K562 (cell line): ENCODE measurements around the gene VPS13C. TPM values are rescaled to one million over a fixed set of nuclear protein-coding genes. Genes with fewer than 3 reads are reported as not detected.
A peak's percentile ranks its signal among the peaks of the same experiment; 100 is the strongest.

ENCODE experiments used
- ATAC-seq: fragments of 200-7000 bp; cut with Tn5 transposase; 3 replicates; pipeline ENCODE4 v1.9.1; 2020; ENCODE audit warnings: moderate library complexity
- BruUV-seq: library from RNA; stranded (reverse); fragments of 400-500 nt; replicated peaks from 2 replicates; lab custom pipeline; 2021; lab: Mats Ljungman, UMichigan
- CTCF ChIA-PET: fragments of 300-600 bp; formaldehyde crosslinking; extraction: SDS; loops from one replicate; lab custom pipeline; 2021; ENCODE audit warnings: low intra/inter-chr PET ratio; lab: Yijun Ruan, JAX
- POLR2A ChIA-PET: fragments of 300-600, 350-650 bp; sonication (Branson Sonifier 250); formaldehyde crosslinking; extraction: SDS; loops from one replicate; lab custom pipeline; 2021; ENCODE audit warnings: antibody characterized with exemption, inconsistent platforms; lab: Yijun Ruan, JAX
- DNase-seq, 4 experiments: peaks; one replicate each; pipeline versions ENCODE4 v3.0.0 to v3.0.0-alpha.2; 2011 to 2018; ENCODE audit warnings: low spot score in 3 of 4, mixed read lengths in 3 of 4; ENCODE audit errors: extremely low read depth in 1 of 4
- FAIRE-seq: peaks from 2 replicates; lab custom pipeline; 2011; peaks lifted over from hg19 to GRCh38; lab: Jason Lieb, UNC
- H2AFZ ChIP-seq: 2 replicates; pipeline ENCODE4 v1.6.0; 2011; ENCODE audit warnings: low read depth, low read length, control low read depth, inconsistent platforms
- H3K27ac ChIP-seq: fragments of 200-600 bp; 3 replicates; pipeline ENCODE4 v1.8.0; 2011; ENCODE audit warnings: low read depth, mild to moderate bottlenecking, control low read depth, inconsistent platforms, low read length, moderate library complexity, mixed read lengths; ENCODE audit errors: extremely low read depth
- H3K27me3 ChIP-seq, 2 experiments: fragments of 300-600 bp in 1 of 2; 2 replicates in 1 of 2; 3 replicates in 1 of 2; pipeline versions ENCODE4 v1.6.0 to v1.8.0; 2011; ENCODE audit warnings: inconsistent platforms in 2 of 2, low read length in 2 of 2, mild to moderate bottlenecking in 1 of 2, mixed read lengths in 1 of 2, moderate library complexity in 1 of 2; ENCODE audit not compliant: control insufficient read depth in 2 of 2, insufficient read depth in 2 of 2
- H3K36me3 ChIP-seq: fragments of 300-600 bp; 3 replicates; pipeline ENCODE4 v1.8.0; 2011; ENCODE audit warnings: mild to moderate bottlenecking, low read length, inconsistent platforms; ENCODE audit not compliant: control insufficient read depth, insufficient read depth
- H3K4me1 ChIP-seq, 2 experiments: fragments of 200-600 bp in 1 of 2; replicated peaks in 1 of 2; 2 replicates in 1 of 2; 3 replicates in 1 of 2; pipeline versions ENCODE4 v1.5.1 to v1.8.0; 2011; ENCODE audit warnings: inconsistent platforms in 2 of 2, low read length in 2 of 2, mild to moderate bottlenecking in 1 of 2, mixed read lengths in 1 of 2, moderate library complexity in 1 of 2; ENCODE audit not compliant: control insufficient read depth in 2 of 2, insufficient read depth in 2 of 2
- H3K4me2 ChIP-seq: 2 replicates; pipeline ENCODE4 v1.6.1; 2011; ENCODE audit warnings: low read length, control low read depth, inconsistent platforms, mixed read lengths; ENCODE audit not compliant: insufficient read depth
- H3K4me3 ChIP-seq: fragments of 200-600 bp; sonication (generic), shearing (Covaris generic); 2 replicates; pipeline ENCODE4 v1.5.1; 2016; ENCODE audit warnings: control low read depth, inconsistent platforms
- H3K79me2 ChIP-seq: fragments of 200-600 bp; 3 replicates; pipeline ENCODE4 v1.8.0; 2011; ENCODE audit warnings: low read length, inconsistent platforms; ENCODE audit not compliant: control insufficient read depth, insufficient read depth
- H3K9ac ChIP-seq, 2 experiments: 2 replicates each; pipeline versions ENCODE4 v1.6.0 to v1.6.1; 2011; ENCODE audit warnings: low read depth in 2 of 2, low read length in 2 of 2, control low read depth in 1 of 2, inconsistent platforms in 1 of 2, mild to moderate bottlenecking in 1 of 2, mixed read lengths in 1 of 2; ENCODE audit not compliant: insufficient read depth in 1 of 2
- H3K9me1 ChIP-seq: one replicate; pipeline ENCODE4 v1.6.0; 2011; ENCODE audit warnings: inconsistent platforms, mild to moderate bottlenecking, low read length, moderate library complexity; ENCODE audit not compliant: control insufficient read depth, insufficient read depth
- H3K9me3 ChIP-seq: replicated peaks from 2 replicates; pipeline ENCODE4 v1.5.1; 2011; ENCODE audit warnings: low read depth, low read length, inconsistent platforms; ENCODE audit not compliant: control insufficient read depth, insufficient read depth
- H4K20me1 ChIP-seq: replicated peaks from 2 replicates; pipeline ENCODE4 v1.6.1; 2011; ENCODE audit warnings: low read length, inconsistent platforms, mixed read lengths; ENCODE audit not compliant: control insufficient read depth, insufficient read depth
- ARID1B ChIP-seq: fragments of 450-650 bp; IDR thresholded peaks from 2 replicates; pipeline ENCODE4 v1.6.1; 2016; ENCODE audit warnings: antibody characterized with exemption, mild to moderate bottlenecking, inconsistent platforms
- C11orf30 ChIP-seq: fragments of 450-650 bp; IDR thresholded peaks from 2 replicates; pipeline ENCODE4 v1.6.1; 2016; ENCODE audit warnings: low read depth, mild to moderate bottlenecking
- CBFA2T3 ChIP-seq: fragments of 450-650 bp; IDR thresholded peaks from 2 replicates; pipeline ENCODE4 v1.6.1; 2017
- CBX3 ChIP-seq, 2 experiments: IDR thresholded peaks; 1 replicate in 1 of 2; 2 replicates in 1 of 2; pipeline ENCODE4 v1.6.1; 2012; ENCODE audit warnings: inconsistent platforms in 2 of 2, low read length in 2 of 2, borderline replicate concordance in 1 of 2, control low read depth in 1 of 2
- DPF2 ChIP-seq: fragments of 450-650 bp; IDR thresholded peaks from 2 replicates; pipeline ENCODE4 v1.6.1; 2016
- ETV5 ChIP-seq: sonication (generic); formaldehyde crosslinking; IDR thresholded peaks from 2 replicates; pipeline ENCODE4 v1.4.0; 2020; ENCODE audit warnings: low read depth, mild to moderate bottlenecking, missing genetic modification reagents
- FOSL1 ChIP-seq: fragments of 200-800 bp; sonication (Bioruptor generic); conservative IDR thresholded peaks from 2 replicates; pipeline ENCODE4 v1.6.1; 2016; ENCODE audit warnings: missing genetic modification characterization, missing compliant biosample characterization
- MAFF ChIP-seq: IDR thresholded peaks from 2 replicates; pipeline ENCODE4 v1.6.1; 2012; ENCODE audit warnings: low read length, improper control_type of control experiment
- MAFG ChIP-seq: fragments of 450-650 bp; conservative IDR thresholded peaks from 2 replicates; pipeline ENCODE4 v1.6.1; 2016; ENCODE audit warnings: missing genetic modification characterization, missing compliant biosample characterization
- MAFK ChIP-seq: IDR thresholded peaks from 2 replicates; pipeline ENCODE4 v1.6.1; 2011; ENCODE audit warnings: low read length, improper control_type of control experiment
- NCOR1 ChIP-seq: fragments of 450-650 bp; IDR thresholded peaks from 2 replicates; pipeline ENCODE4 v1.6.1; 2016; ENCODE audit warnings: mild to moderate bottlenecking, moderate library complexity
- NFE2 ChIP-seq: IDR thresholded peaks from 2 replicates; pipeline ENCODE4 v1.6.1; 2014; ENCODE audit warnings: antibody characterized with exemption, low read depth
- NFE2L1 ChIP-seq: fragments of 450-650 bp; IDR thresholded peaks from 2 replicates; pipeline ENCODE4 v1.6.1; 2016; ENCODE audit warnings: missing genetic modification characterization, low read depth, mild to moderate bottlenecking, missing compliant biosample characterization, moderate library complexity, borderline replicate concordance
- SMARCA4 ChIP-seq: fragments of 450-650 bp; IDR thresholded peaks from 2 replicates; pipeline ENCODE4 v1.6.1; 2016
- TRIM24 ChIP-seq, 2 experiments: fragments of 450-650 bp; IDR thresholded peaks; 2 replicates each; pipeline ENCODE4 v1.6.1; 2016
- ZNF23 ChIP-seq: fragments of 250-450 bp; sonication (Bioruptor Pico); IDR thresholded peaks from 2 replicates; pipeline ENCODE4 v1.4.0; 2020; ENCODE audit warnings: mild to moderate bottlenecking
- ZNF316 ChIP-seq: fragments of 450-650 bp; IDR thresholded peaks from 2 replicates; pipeline ENCODE4 v1.6.1; 2016
- ZNF561 ChIP-seq: fragments of 450-650 bp; formaldehyde crosslinking; conservative IDR thresholded peaks from 2 replicates; pipeline ENCODE4 v1.4.0; 2020; ENCODE audit warnings: mild to moderate bottlenecking, moderate library complexity
- WGBS: fragments of 100-300 bp; shearing (Covaris generic); methylation state at CpG from one replicate; pipeline ENCODE4 v1.1.6; 2016; ENCODE audit warnings: low coverage, mixed read lengths; ENCODE audit not compliant: insufficient coverage; ENCODE audit errors: missing lambda C conversion rate; 5-methylcytosine and 5-hydroxymethylcytosine counted together
- in situ Hi-C: fragments of 300-500 bp; cut with MboI; formaldehyde crosslinking; loops from 4 replicates; pipeline ENCODE4 v1.15.0; 2018; ENCODE audit warnings: inconsistent platforms, mixed read lengths
- intact Hi-C: fragments of 100-400 bp; cut with micrococcal nuclease; formaldehyde crosslinking; loops from 2 replicates; pipeline ENCODE4 v1.14.2; 2022
- polyA plus RNA-seq, 8 experiments: library from polyadenylated mRNA; depleted of rRNA in 4 of 8; stranded (reverse) in 5 of 8; unstranded in 3 of 8; fragments of >200 nt; fragmentation: Nextera tagmentation in 2 of 8; fragmentation: Illumina TruSeq in 1 of 8; extraction: Ambion mirVana in 2 of 8; extraction: Trizol in 1 of 8; gene quantifications; 2 replicates each; pipeline versions ENCODE4 v1.2.1 to v1.2.3, GENCODE V29; 2011 to 2014; ENCODE audit warnings: inconsistent platforms in 1 of 8, missing spikeins in 1 of 8
- total RNA-seq, 7 experiments: library from RNA; depleted of rRNA in 6 of 7; stranded (reverse); fragments of >200 nt in 6 of 7; fragmentation: Illumina TruSeq in 2 of 7; extraction: Trizol in 2 of 7; gene quantifications; 2 replicates each; pipeline versions ENCODE4 v1.2.1 to v1.2.3, GENCODE V29; 2011 to 2021; ENCODE audit warnings: low replicate concordance in 1 of 7
- TF ChIP-seq, protein P1 (sequence below), 2 experiments: fragments of 450-650 bp in 1 of 2; sonication (generic) in 1 of 2; formaldehyde crosslinking in 1 of 2; IDR thresholded peaks in 1 of 2; conservative IDR thresholded peaks in 1 of 2; 2 replicates each; pipeline versions ENCODE4 v1.6.1 to v1.8.1; 2016 to 2023; ENCODE audit warnings: mild to moderate bottlenecking in 2 of 2, moderate library complexity in 2 of 2, inconsistent platforms in 1 of 2, missing genetic modification reagents in 1 of 2

VPS13C gene
- total and polyA plus RNA-seq, 9 of the 15 experiments (the other 6 are each of a cell fraction or from before 2014, with no cell fraction given): 5.2 to 32.3 (median 15.7) TPM

DNA sequence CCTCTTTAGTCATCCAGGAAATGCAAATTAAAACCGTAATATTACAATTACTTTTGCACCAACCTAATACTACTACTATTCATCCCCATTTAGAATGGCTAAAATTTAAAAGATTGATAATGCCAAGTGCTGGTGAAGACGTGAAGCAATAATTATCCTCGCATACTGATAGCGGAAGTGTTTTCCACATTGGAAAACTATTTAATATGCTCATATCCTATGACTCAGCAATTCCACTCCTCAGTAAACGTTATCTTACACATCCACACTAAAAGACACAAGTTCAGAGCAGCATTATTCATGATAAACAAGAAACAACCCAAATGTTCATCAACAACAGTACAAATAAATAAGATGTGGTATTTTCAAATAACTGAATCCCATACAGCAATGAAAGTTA is 70.6 kb downstream of the VPS13C start:
- no TSS peak for BruUV-seq
- H3K4me1 ChIP-seq: no peaks in the 10 kb centered on the region
- H4K20me1 ChIP-seq: no peaks in the 10 kb centered on the region
- H3K36me3 ChIP-seq: peaks cover 17% of the 10 kb centered on the region
- H3K27me3 ChIP-seq: no peaks in the 10 kb centered on the region
- 0 out of 2 replicates have a peak, but pooled peaks cover 3% of the 10 kb centered on the region for H3K9me3 ChIP-seq
- FAIRE-seq (peak; percentile 67), ATAC-seq (no peak), DNase-seq (peak in 2 of 4 experiments; percentile 2 to 8)
- 52% methylated on average over 5 of the region's 5 CpGs for WGBS
- H3K4me2 ChIP-seq: no peak overlapping the region
- ChIA-PET CTCF (no interaction called here), POLR2A (no interaction called here)
- in situ Hi-C loops: no loop called here
- TF ChIP-seq MAFK (peak; percentile 66; the same call in 1 of the 2 replicates), NCOR1 (0 out of 2 replicates have a peak, but pooled peaks have one; percentile 6), SMARCA4 (peak; percentile 36; the same call in 1 of the 2 replicates), ETV5 (CRISPR knock-in tag) (no peak), NFE2 (peak; percentile 66), ZNF23 (CRISPR knock-in tag) (no peak), ZNF561 (no peak), MAFF (peak; percentile 80), DPF2 (peak; percentile 36; the same call in 1 of the 2 replicates), MAFG (tag) (peak; percentile 89), ARID1B (peak; percentile 60), CBFA2T3 (peak; percentile 38; the same call in 1 of the 2 replicates), FOSL1 (tag) (0 out of 2 replicates have a peak, but pooled peaks have one; percentile 25), NFE2L1 (tag) (peak; percentile 66; the same call in 1 of the 2 replicates), C11orf30 (peak; percentile 84), TRIM24 (IDR thresholded peaks at IDR 0.05) (peak; percentile 48 to 49; a peak in 3 of 4 replicates), ZNF316 (peak; percentile 91), CBX3 (IDR thresholded peaks at IDR 0.05; ENCODE audit: borderline replicate concordance in 1 of 2, low read length in 2 of 2) (no peak)
- TF ChIP-seq, protein P1, sequence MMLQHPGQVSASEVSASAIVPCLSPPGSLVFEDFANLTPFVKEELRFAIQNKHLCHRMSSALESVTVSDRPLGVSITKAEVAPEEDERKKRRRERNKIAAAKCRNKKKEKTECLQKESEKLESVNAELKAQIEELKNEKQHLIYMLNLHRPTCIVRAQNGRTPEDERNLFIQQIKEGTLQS (IDR thresholded peaks at IDR 0.05): 0 out of 2 replicates have a peak, but pooled peaks have one; percentile 18
- TF ChIP-seq, protein P1 (CRISPR knock-in tag; conservative IDR thresholded peaks at IDR 0.05): no peak
- no peak overlapping the region; the same call in 2 of the 3 replicates for H3K27ac ChIP-seq
- no peak overlapping the region for H2AFZ ChIP-seq
- H3K9me1 ChIP-seq: no peaks in the 10 kb centered on the region
- intact Hi-C loops: no loop called here
- no peaks in the 10 kb centered on the region for H3K79me2 ChIP-seq
- H3K9ac ChIP-seq: no peak overlapping the region
- no peak overlapping the region for H3K4me3 ChIP-seq
